PC-3 (cell line): ENCODE results near the gene OTOS. TPM values are rescaled to one million over a fixed set of nuclear protein-coding genes. Genes with fewer than 3 reads are reported as not detected.

Source experiments
- ATAC-seq: fragments of 200-7000 bp; cut with Tn5 transposase; 2 replicates; pipeline ENCODE4 v1.9.1; 2020; ENCODE audit warnings: mild to moderate bottlenecking, moderate library complexity
- BruUV-seq: library from RNA; stranded (reverse); fragments of 400-500 nt; replicated peaks from 2 replicates; lab custom pipeline; 2021; lab: Mats Ljungman, UMichigan
- CTCF ChIA-PET: fragments of 300-600 bp; sonication (Branson Sonifier 250); formaldehyde crosslinking; loops from one replicate; lab custom pipeline; 2022; ENCODE audit warnings: antibody characterized with exemption; lab: Charles Lee
- POLR2A ChIA-PET: fragments of 300-600 bp; sonication (Branson Sonifier 250); formaldehyde crosslinking; loops from one replicate; lab custom pipeline; 2022; ENCODE audit warnings: antibody characterized with exemption; ENCODE audit not compliant: unreplicated experiment; lab: Charles Lee
- DNase-seq: peaks from one replicate; pipeline ENCODE4 v3.0.0-alpha.2; 2015
- H2AFZ ChIP-seq: fragments of 300-600 bp; sonication (generic); 2 replicates; pipeline ENCODE4 v1.6.0; 2016; ENCODE audit warnings: antibody characterized with exemption, low read length
- H3F3A ChIP-seq: fragments of 300-600 bp; sonication (generic); one replicate; pipeline ENCODE4 v1.6.0; 2017; ENCODE audit warnings: antibody characterized with exemption, low read length, control low read depth, mild to moderate bottlenecking; ENCODE audit not compliant: unreplicated experiment
- H3K27ac ChIP-seq: fragments of 300-600 bp; sonication (generic); 2 replicates; pipeline ENCODE4 v1.5.1; 2016; ENCODE audit warnings: mild to moderate bottlenecking, low read length
- H3K27me3 ChIP-seq: fragments of 300-600 bp; sonication (generic); 2 replicates; pipeline ENCODE4 v1.6.1; 2016; ENCODE audit warnings: low read length, mixed read lengths
- H3K36me3 ChIP-seq: fragments of 300-600 bp; sonication (generic); 2 replicates; pipeline ENCODE4 v1.6.1; 2016; ENCODE audit warnings: low read depth, mixed run types, low read length, mixed read lengths
- H3K4me1 ChIP-seq: fragments of 300-600 bp; sonication (generic); 2 replicates; pipeline ENCODE4 v1.5.1; 2016; ENCODE audit warnings: low read length; ENCODE audit not compliant: insufficient read depth
- H3K4me2 ChIP-seq: fragments of 300-600 bp; sonication (generic); 2 replicates; pipeline ENCODE4 v1.6.0; 2016; ENCODE audit warnings: low read length
- H3K4me3 ChIP-seq: fragments of 300-600 bp; sonication (generic); 2 replicates; pipeline ENCODE4 v1.5.1; 2016; ENCODE audit warnings: mild to moderate bottlenecking, low read length, mixed read lengths
- H3K79me2 ChIP-seq: fragments of 300-600 bp; sonication (generic); 2 replicates; pipeline ENCODE4 v1.6.1; 2017; ENCODE audit warnings: low read length, mixed read lengths
- H3K9ac ChIP-seq: fragments of 300-600 bp; sonication (generic); 2 replicates; pipeline ENCODE4 v1.6.0; 2016; ENCODE audit warnings: mild to moderate bottlenecking, low read length
- H3K9me2 ChIP-seq: fragments of 300-600 bp; sonication (generic); replicated peaks from 2 replicates; pipeline ENCODE4 v1.6.1; 2016; ENCODE audit warnings: mixed run types, low read length, mixed read lengths
- H3K9me3 ChIP-seq: fragments of 300-600 bp; sonication (generic); 2 replicates; pipeline ENCODE4 v1.6.1; 2016; ENCODE audit warnings: low read length, mixed read lengths
- H4K20me1 ChIP-seq: fragments of 300-600 bp; sonication (generic); 2 replicates; pipeline ENCODE4 v1.6.1; 2016; ENCODE audit warnings: low read length, mixed read lengths
- CTCF ChIP-seq: fragments of 300-600 bp; sonication (generic); conservative IDR thresholded peaks from 2 replicates; pipeline ENCODE4 v1.5.1; 2017; ENCODE audit warnings: antibody characterized with exemption, low read depth, mild to moderate bottlenecking, low read length
- EZH2 ChIP-seq: fragments of 300-600 bp; sonication (generic); IDR thresholded peaks from one replicate; pipeline ENCODE4 v1.6.1; 2017; ENCODE audit warnings: antibody characterized with exemption, mild to moderate bottlenecking, low read length; ENCODE audit not compliant: unreplicated experiment
- EZH2phosphoT487 ChIP-seq: fragments of 300-600 bp; sonication (generic); IDR thresholded peaks from 2 replicates; pipeline ENCODE4 v1.6.1; 2018; ENCODE audit warnings: mild to moderate bottlenecking, antibody characterized with exemption, low read length, borderline replicate concordance
- intact Hi-C: fragments of 100-400 bp; cut with micrococcal nuclease; formaldehyde crosslinking; loops from 2 replicates; pipeline ENCODE4 v1.9.0; 2023
- total RNA-seq: library from RNA; depleted of rRNA; stranded (reverse); fragments of >200 nt; gene quantifications from 2 replicates; pipeline ENCODE4 v1.2.3, GENCODE V29; 2014

OTOS gene
- total RNA-seq, 1 experiment from 2014 or later, result not detected

GRCh38 chr2:240121675-240122074, 18.8 kb downstream of the OTOS start:
- no TSS peak for BruUV-seq
- Histone ChIP-seq H3K9me3 (no peaks in the 10 kb centered on the region), H3K36me3 (no peaks in the 10 kb centered on the region), H3K4me3 (no peak overlapping the region), H3K27me3 (no peaks in the 10 kb centered on the region), H3K27ac (no peak overlapping the region), H4K20me1 (no peaks in the 10 kb centered on the region), H2AFZ (no peak overlapping the region), H3K9ac (no peak overlapping the region), H3K4me1 (no peaks in the 10 kb centered on the region), H3F3A (no peaks in the 10 kb centered on the region), H3K4me2 (no peak overlapping the region), H3K79me2 (no peaks in the 10 kb centered on the region), H3K9me2 (no peaks in the 10 kb centered on the region)
- CTCF ChIA-PET, result no interaction called here
- no peak for ATAC-seq
- DNase-seq, result no peak
- TF ChIP-seq EZH2 (no peak), CTCF (no peak), EZH2phosphoT487 (no peak)
- POLR2A ChIA-PET, result no interaction called here
- intact Hi-C loops, result no loop called here

- H3K36me3 ChIP-seq, result no peaks in the 10 kb centered on the region
- H4K20me1 ChIP-seq, result no peaks in the 10 kb centered on the region
- H2AFZ ChIP-seq, result no peak overlapping the region
- H3K27ac ChIP-seq, result no peak overlapping the region
- no peak overlapping the region for H3K4me3 ChIP-seq
- intact Hi-C loops, result no loop called here
- H3F3A ChIP-seq, result no peaks in the 10 kb centered on the region
- no peak for DNase-seq
- H3K4me2 ChIP-seq, result no peak overlapping the region
- no peaks in the 10 kb centered on the region for H3K27me3 ChIP-seq
- H3K9me2 ChIP-seq, result no peaks in the 10 kb centered on the region
- TF ChIP-seq EZH2phosphoT487 (no peak), EZH2 (no peak), CTCF (no peak)
- no peaks in the 10 kb centered on the region for H3K79me2 ChIP-seq
- POLR2A ChIA-PET, result no interaction called here
- BruUV-seq, result no TSS peak
- no peak overlapping the region for H3K9ac ChIP-seq
- CTCF ChIA-PET, result no interaction called here
- no peaks in the 10 kb centered on the region for H3K9me3 ChIP-seq
- no peak for ATAC-seq
- no peaks in the 10 kb centered on the region for H3K4me1 ChIP-seq
These were observed 19.3 kb downstream of the OTOS start for GRCh38 chr2:240121190-240121589.

- H3K36me3 ChIP-seq, result no peaks in the 10 kb centered on the region
These were observed 26.2 kb downstream of the OTOS start for GRCh38 chr2:240114233-240114632.

More at GRCh38 chr2:240114233-240114632, 26.2 kb downstream of the OTOS start:
- no peak for TF ChIP-seq EZH2
- TF ChIP-seq CTCF, result no peak
- TF ChIP-seq EZH2phosphoT487, result no peak
- H4K20me1 ChIP-seq, result no peaks in the 10 kb centered on the region
- BruUV-seq, result no TSS peak
- H3F3A ChIP-seq, result no peaks in the 10 kb centered on the region
- CTCF ChIA-PET, result no interaction called here
- H3K27ac ChIP-seq, result no peak overlapping the region
- no peaks in the 10 kb centered on the region for H3K9me3 ChIP-seq
- no peaks in the 10 kb centered on the region for H3K4me1 ChIP-seq
- H3K27me3 ChIP-seq, result peaks cover 57% of the 10 kb centered on the region
- no peak overlapping the region for H3K9ac ChIP-seq
- DNase-seq (no peak), ATAC-seq (no peak)
- H3K4me3 ChIP-seq, result no peak overlapping the region
- no peaks in the 10 kb centered on the region for H3K79me2 ChIP-seq
- H2AFZ ChIP-seq, result no peak overlapping the region
- no peak overlapping the region for H3K4me2 ChIP-seq
- POLR2A ChIA-PET, result no interaction called here
- no peaks in the 10 kb centered on the region for H3K9me2 ChIP-seq
- intact Hi-C loops, result no loop called here
